Progenitor cell of endocrine pancreas (in vitro differentiated cells): Measurements from ENCODE around the gene MTG1. TPM values are rescaled to one million over a fixed set of nuclear protein-coding genes. Genes with fewer than 3 reads are reported as not detected.

Source experiments
- DNase-seq: peaks from one replicate; pipeline ENCODE4 v3.0.0; 2021; ENCODE audit warnings: low spot score; ENCODE audit not compliant: unreplicated experiment
- H3K27ac Mint-ChIP-seq: 2 replicates; pipeline ENCODE4 v1.8.0; 2021; ENCODE audit warnings: mild to moderate bottlenecking, moderate library complexity, mixed read lengths
- H3K27me3 Mint-ChIP-seq: 2 replicates; pipeline ENCODE4 v1.8.0; 2021; ENCODE audit warnings: mixed read lengths
- H3K36me3 Mint-ChIP-seq: 2 replicates; pipeline ENCODE4 v1.8.0; 2022; ENCODE audit warnings: mixed read lengths; ENCODE audit not compliant: insufficient read depth
- H3K4me1 Mint-ChIP-seq: 2 replicates; pipeline ENCODE4 v1.8.0; 2021; ENCODE audit warnings: low read depth, mixed read lengths
- H3K4me3 Mint-ChIP-seq: 2 replicates; pipeline ENCODE4 v1.8.0; 2021; ENCODE audit warnings: low read depth, mild to moderate bottlenecking, moderate library complexity, mixed read lengths
- H3K9me3 Mint-ChIP-seq: 2 replicates; pipeline ENCODE4 v1.8.0; 2021; ENCODE audit warnings: low read depth, mixed read lengths
- total RNA-seq: library from RNA; stranded (reverse); gene quantifications from 2 replicates; pipeline ENCODE4 v1.2.1, GENCODE V29; 2021
- TF ChIP-seq, protein P1 (sequence below): fragments of 200-600 bp; sonication (generic); IDR thresholded peaks from one replicate; pipeline ENCODE4 v1.5.0; 2021; ENCODE audit warnings: antibody characterized with exemption, mild to moderate bottlenecking; ENCODE audit not compliant: unreplicated experiment

MTG1 gene
- total RNA-seq, 1 donor from 2014 or later, result 137 TPM

DNA sequence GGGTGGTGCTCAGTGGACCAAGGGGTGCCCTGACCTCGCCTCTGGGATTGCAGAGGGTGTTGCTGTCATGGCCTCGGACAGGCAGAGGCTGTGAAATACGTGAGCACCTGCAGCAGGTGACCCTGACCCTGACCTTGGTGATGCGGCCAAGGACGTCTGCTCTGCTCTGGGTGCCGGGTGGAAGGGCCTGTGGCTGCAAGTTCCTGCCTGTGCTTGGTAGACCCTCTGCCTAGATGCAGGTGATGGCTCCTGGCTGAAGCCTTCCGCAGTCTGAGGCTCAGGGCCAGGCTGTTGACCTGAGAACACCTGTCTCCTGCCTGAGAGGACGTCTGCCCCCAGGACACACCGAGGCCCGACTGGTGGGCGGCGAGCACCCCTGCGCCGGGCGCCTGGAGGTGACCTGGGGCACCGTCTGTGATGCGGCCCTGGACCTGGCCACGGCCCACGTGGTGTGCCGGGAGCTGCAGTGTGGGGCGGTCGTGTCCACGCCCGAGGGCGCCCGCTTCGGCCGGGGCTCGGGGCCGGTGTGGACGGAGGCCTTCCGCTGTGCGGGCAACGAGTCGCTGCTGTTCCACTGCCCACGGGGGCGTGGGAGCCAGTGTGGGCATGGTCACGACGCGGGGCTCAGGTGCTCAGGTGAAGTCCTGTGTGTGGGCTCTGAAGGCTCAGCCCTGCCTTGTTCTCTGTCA lies 64.2 kb downstream of the MTG1 start:
- Mint-ChIP-seq H3K4me1 (no peaks in the 10 kb centered on the region), H3K36me3 (peaks cover 11% of the 10 kb centered on the region), H3K4me3 (no peak overlapping the region), H3K27ac (no peak overlapping the region), H3K27me3 (no peaks in the 10 kb centered on the region), H3K9me3 (peaks cover 28% of the 10 kb centered on the region)
- TF ChIP-seq, protein P1, sequence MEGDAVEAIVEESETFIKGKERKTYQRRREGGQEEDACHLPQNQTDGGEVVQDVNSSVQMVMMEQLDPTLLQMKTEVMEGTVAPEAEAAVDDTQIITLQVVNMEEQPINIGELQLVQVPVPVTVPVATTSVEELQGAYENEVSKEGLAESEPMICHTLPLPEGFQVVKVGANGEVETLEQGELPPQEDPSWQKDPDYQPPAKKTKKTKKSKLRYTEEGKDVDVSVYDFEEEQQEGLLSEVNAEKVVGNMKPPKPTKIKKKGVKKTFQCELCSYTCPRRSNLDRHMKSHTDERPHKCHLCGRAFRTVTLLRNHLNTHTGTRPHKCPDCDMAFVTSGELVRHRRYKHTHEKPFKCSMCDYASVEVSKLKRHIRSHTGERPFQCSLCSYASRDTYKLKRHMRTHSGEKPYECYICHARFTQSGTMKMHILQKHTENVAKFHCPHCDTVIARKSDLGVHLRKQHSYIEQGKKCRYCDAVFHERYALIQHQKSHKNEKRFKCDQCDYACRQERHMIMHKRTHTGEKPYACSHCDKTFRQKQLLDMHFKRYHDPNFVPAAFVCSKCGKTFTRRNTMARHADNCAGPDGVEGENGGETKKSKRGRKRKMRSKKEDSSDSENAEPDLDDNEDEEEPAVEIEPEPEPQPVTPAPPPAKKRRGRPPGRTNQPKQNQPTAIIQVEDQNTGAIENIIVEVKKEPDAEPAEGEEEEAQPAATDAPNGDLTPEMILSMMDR, result no peak
- no peak for DNase-seq

DNA sequence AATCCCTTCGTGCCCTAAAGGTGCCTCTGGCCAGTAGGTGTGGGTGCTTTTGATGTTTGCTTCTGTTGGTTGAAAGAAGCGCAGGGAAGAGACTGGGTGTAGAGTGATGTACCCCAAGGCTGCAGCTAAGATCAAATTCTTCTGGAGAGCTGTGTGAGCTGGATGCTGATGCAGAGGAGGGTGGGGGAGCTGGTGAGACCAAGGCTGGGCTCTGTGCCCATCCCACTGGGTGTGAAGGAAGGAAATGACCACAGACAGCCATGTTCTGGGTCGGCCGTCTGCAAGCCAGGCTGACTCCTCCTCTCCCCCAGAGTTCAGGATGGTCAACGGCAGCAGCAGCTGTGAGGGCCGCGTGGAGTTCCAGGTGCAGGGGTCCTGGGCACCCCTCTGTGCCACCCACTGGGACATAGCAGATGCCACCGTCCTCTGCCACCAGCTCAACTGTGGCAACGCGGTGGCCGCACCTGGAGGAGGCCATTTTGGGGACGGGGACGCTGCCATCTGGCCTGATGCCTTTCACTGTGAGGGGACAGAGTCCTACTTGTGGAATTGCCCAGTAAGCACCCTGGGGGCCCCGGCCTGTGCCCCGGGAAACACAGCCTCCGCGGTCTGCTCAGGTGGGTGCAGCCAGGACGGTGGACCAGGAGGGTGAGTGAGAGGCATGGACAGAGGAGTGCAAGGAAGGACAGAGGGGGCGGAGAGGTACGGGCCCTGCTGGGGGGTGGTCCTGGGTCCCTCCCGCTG lies 64.9 kb downstream of the MTG1 start:
- H3K4me1 Mint-ChIP-seq, result no peaks in the 10 kb centered on the region
- peaks cover 33% of the 10 kb centered on the region for H3K9me3 Mint-ChIP-seq
- H3K36me3 Mint-ChIP-seq, result peaks cover 13% of the 10 kb centered on the region
- no peak for DNase-seq
- TF ChIP-seq, protein P1, result no peak
- no peaks in the 10 kb centered on the region for H3K27me3 Mint-ChIP-seq
- H3K27ac Mint-ChIP-seq, result no peak overlapping the region
- no peak overlapping the region for H3K4me3 Mint-ChIP-seq

DNA sequence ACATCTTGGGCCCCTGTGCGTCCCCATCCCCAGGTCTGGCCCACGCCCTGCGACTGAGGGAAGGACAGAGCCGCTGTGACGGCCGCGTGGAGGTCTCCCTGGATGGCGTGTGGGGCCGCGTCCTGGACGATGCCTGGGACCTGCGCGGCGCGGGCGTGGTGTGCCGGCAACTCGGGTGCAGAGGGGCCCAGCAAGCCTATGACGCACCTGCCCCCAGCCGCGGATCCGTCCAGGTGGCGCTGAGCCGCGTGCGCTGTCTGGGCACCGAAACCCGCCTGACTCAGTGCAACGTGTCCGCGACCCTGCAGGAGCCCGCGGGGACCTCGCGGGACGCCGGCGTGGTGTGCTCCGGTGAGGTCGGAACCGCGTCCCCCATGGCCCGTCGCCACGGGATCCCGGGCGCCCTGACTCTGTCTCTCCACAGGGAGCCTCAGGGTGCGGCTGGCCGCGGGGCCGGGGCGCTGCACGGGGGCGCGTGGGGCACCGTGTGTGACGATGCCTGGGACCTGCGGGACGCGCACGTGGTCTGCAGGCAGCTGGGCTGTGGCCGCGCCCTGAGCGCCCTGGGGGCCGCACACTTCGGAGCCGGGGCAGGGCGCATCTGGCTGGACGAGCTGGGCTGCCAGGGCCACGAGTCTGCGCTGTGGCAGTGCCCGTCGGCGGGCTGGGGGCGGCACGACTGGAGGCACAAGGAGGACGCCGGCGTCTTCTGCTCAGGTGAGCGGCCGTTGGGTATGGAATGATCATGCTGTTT lies 65.7 kb downstream of the MTG1 start:
- no peaks in the 10 kb centered on the region for H3K4me1 Mint-ChIP-seq
- peaks cover 13% of the 10 kb centered on the region for H3K36me3 Mint-ChIP-seq
- DNase-seq, result no peak
- H3K27me3 Mint-ChIP-seq, result no peaks in the 10 kb centered on the region
- TF ChIP-seq, protein P1, result no peak
- H3K4me3 Mint-ChIP-seq, result no peak overlapping the region
- peaks cover 33% of the 10 kb centered on the region for H3K9me3 Mint-ChIP-seq
- no peak overlapping the region for H3K27ac Mint-ChIP-seq

DNA sequence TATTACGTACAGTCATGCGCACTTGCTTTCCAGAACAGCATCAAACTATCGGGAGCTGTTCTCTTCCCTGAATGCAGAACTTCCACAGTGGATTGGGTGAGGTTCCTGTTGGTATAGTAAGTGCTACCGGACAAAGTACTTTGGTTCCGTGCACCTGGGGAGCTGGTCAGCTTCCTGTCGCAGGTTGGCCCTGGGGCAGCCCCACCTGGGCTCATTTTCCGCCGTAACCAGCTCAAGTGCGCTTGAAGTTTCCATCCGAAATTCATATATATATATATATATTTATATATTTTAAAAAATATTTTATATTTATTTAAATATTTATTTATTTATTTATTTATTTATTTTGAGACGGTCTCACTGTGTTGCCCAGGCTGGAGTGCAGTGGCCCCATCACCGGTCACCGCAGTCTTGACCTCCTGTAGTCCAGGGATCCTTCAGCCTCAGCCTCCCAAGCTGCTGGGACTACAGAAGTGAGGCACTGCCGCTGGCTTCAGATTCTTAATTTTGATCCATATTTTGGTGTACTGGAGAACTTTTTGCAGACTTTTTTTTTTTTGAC lies 66.3 kb downstream of the MTG1 start:
- no peak for DNase-seq
- no peak overlapping the region for H3K4me3 Mint-ChIP-seq
- H3K4me1 Mint-ChIP-seq, result no peaks in the 10 kb centered on the region
- H3K36me3 Mint-ChIP-seq, result peaks cover 13% of the 10 kb centered on the region
- no peak overlapping the region for H3K27ac Mint-ChIP-seq
- H3K27me3 Mint-ChIP-seq, result no peaks in the 10 kb centered on the region
- H3K9me3 Mint-ChIP-seq, result peaks cover 32% of the 10 kb centered on the region
- TF ChIP-seq, protein P1, result no peak

DNA sequence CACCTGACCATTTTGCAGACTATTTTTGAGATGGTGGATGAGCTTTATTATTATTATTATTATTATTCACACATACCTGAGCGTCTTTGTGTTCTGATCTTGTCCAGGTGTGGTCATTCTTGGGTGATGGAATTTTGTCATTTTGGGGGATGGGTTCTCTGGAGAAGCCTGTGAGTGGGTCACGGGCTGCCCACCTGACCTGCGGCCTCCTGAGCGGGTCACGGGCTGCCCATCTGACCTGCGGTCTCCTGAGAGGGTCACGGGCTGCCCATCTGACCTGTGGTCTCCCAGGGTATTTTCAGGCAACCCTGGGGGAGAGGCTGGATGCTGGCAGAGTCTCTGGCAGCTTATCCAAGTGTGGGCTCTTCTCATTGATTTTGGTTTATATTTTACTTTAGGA lies 67.1 kb downstream of the MTG1 start:
- no peaks in the 10 kb centered on the region for H3K4me1 Mint-ChIP-seq
- H3K4me3 Mint-ChIP-seq, result no peak overlapping the region
- H3K27me3 Mint-ChIP-seq, result no peaks in the 10 kb centered on the region
- DNase-seq, result no peak
- H3K36me3 Mint-ChIP-seq, result peaks cover 13% of the 10 kb centered on the region
- peaks cover 32% of the 10 kb centered on the region for H3K9me3 Mint-ChIP-seq
- H3K27ac Mint-ChIP-seq, result no peak overlapping the region
- TF ChIP-seq, protein P1, result no peak
